Activated naive CD4-positive, alpha-beta T cell treated with anti-CD3 and anti-CD28 coated beads, Interleukin-2, amount 50 U/mL, for 16 hours (primary cell): Measurements from ENCODE around the gene HGD.
"Not testable (repeated sequence)": the region's sequence is repeated elsewhere in the genome, so short reads cannot be mapped to it uniquely, and the experiment has no call there.

Source experiments
- DNase-seq: peaks from one replicate; pipeline ENCODE4 v3.0.0-alpha.2; 2020

The HGD gene

GRCh38 chr3:120678331-120678947 lies 3.6 kb downstream of the HGD start:
- no peak for DNase-seq

- not testable (repeated sequence) for DNase-seq
These were observed 4.8 kb downstream of the HGD start for GRCh38 chr3:120677193-120677592.

- DNase-seq, result no peak
These were observed 8.9 kb downstream of the HGD start for GRCh38 chr3:120673116-120673515.

GRCh38 chr3:120670576-120670975 lies 11.5 kb downstream of the HGD start:
- no peak for DNase-seq

- no peak for DNase-seq
These were observed 17.1 kb downstream of the HGD start for GRCh38 chr3:120664926-120665325.

- DNase-seq, result no peak
These were observed 20.1 kb downstream of the HGD start for GRCh38 chr3:120661945-120662344.

- no peak for DNase-seq
These were observed 20.7 kb downstream of the HGD start for GRCh38 chr3:120661106-120661905.

- no peak for DNase-seq
These were observed 22.2 kb downstream of the HGD start for GRCh38 chr3:120659834-120660233.

- DNase-seq, result no peak
These were observed 22.8 kb downstream of the HGD start for GRCh38 chr3:120659285-120659684.

GRCh38 chr3:120652896-120653545 lies 29.0 kb downstream of the HGD start:
- DNase-seq, result no peak

GRCh38 chr3:120652281-120652680 lies 29.8 kb downstream of the HGD start:
- no peak for DNase-seq

GRCh38 chr3:120650311-120650710 lies 31.7 kb downstream of the HGD start:
- no peak for DNase-seq

GRCh38 chr3:120649830-120650233 lies 32.2 kb downstream of the HGD start:
- no peak for DNase-seq

- no peak for DNase-seq
These were observed 33.7 kb downstream of the HGD start for GRCh38 chr3:120648290-120648689.

- DNase-seq, result no peak
These were observed 35.1 kb downstream of the HGD start for GRCh38 chr3:120646771-120647432.

GRCh38 chr3:120645083-120645845 lies 36.8 kb downstream of the HGD start:
- no peak for DNase-seq

- DNase-seq, result no peak
These were observed 39.6 kb downstream of the HGD start for GRCh38 chr3:120642368-120642948.

- no peak for DNase-seq
These were observed 40.3 kb downstream of the HGD start for GRCh38 chr3:120641696-120642246.

- DNase-seq, result no peak
These were observed 41.8 kb downstream of the HGD start for GRCh38 chr3:120640231-120640630.

- not testable (repeated sequence) for DNase-seq
These were observed 43.2 kb downstream of the HGD start for GRCh38 chr3:120638820-120639219.

- no peak for DNase-seq
These were observed 44.0 kb downstream of the HGD start for GRCh38 chr3:120637851-120638559.
